ENCODE data around the gene CITED2.

CITED2 gene

DNA sequence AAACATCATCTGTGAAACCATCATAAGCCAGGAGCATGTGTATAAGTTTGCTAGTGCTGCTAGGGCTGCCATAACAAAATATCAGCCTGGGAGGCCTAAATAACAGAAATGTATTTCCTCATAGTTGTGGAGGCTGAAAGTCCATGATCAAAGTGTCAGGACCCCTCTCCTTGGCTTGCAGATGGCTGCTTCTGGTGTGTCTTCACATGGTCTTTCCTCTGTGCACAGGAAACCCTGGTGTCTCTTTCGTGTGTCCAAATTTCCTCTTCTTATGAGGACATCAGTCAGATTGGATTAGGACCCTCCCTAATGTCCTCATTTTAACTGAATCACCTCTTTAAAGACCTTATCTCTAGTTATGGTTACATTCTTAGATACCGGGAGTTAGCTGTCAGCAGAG lies 6.2 kb upstream of the CITED2 start:
- no peak for TF ChIP-seq ZFX (IDR thresholded peaks at IDR 0.05; ENCODE audit: borderline replicate concordance)
- TF ChIP-seq, protein P1, sequence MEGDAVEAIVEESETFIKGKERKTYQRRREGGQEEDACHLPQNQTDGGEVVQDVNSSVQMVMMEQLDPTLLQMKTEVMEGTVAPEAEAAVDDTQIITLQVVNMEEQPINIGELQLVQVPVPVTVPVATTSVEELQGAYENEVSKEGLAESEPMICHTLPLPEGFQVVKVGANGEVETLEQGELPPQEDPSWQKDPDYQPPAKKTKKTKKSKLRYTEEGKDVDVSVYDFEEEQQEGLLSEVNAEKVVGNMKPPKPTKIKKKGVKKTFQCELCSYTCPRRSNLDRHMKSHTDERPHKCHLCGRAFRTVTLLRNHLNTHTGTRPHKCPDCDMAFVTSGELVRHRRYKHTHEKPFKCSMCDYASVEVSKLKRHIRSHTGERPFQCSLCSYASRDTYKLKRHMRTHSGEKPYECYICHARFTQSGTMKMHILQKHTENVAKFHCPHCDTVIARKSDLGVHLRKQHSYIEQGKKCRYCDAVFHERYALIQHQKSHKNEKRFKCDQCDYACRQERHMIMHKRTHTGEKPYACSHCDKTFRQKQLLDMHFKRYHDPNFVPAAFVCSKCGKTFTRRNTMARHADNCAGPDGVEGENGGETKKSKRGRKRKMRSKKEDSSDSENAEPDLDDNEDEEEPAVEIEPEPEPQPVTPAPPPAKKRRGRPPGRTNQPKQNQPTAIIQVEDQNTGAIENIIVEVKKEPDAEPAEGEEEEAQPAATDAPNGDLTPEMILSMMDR (IDR thresholded peaks at IDR 0.05), result no peak
- no peak overlapping the region for H3K27ac ChIP-seq

DNA sequence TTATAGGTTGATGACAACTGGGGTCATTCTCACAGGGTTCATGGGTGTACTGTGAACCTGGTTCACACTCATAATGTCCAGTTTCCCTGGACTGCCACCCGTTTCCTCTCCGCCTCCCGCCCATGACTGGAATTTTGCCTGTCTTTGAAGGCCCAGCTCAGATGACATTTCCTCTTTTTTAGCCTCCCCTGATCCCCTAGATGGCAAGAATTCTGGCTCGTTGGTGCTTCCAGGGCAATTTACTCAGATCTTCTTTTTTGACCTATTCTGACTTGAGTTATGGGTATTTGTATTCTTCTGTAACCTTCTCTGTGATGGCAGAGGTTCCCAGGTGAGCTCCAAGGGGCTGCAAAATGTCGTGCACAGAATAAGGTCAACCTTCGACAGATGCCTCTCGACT lies 5.7 kb upstream of the CITED2 start:
- no peak overlapping the region for H3K27ac ChIP-seq
- TF ChIP-seq, protein P1 (IDR thresholded peaks at IDR 0.05), result no peak
- no peak for TF ChIP-seq ZFX (IDR thresholded peaks at IDR 0.05; ENCODE audit: borderline replicate concordance)

DNA sequence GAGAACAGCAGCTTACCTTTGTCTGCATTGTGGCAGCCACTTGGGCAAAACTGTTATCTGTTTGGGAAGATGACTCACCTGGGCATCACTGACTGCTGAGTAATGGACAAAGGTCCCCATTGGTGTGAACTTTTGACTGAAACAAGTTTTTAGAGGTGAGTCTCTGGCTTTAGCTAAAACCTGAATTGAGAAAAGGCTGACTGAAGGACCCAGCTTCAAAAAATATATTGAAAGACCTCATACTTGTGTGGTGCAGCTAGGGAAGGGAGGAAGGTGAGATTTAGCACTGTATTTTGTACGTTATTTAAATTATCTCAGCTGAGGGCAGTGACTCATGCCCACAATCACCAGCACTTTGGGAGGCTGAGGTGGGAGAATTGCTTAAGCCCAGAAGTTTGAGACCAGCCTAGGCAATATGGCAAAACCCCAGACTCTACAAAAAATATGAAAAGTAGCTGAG lies 4.5 kb upstream of the CITED2 start:
- TF ChIP-seq, protein P1 (IDR thresholded peaks at IDR 0.05), result no peak
- TF ChIP-seq ZFX (IDR thresholded peaks at IDR 0.05; ENCODE audit: borderline replicate concordance), result no peak
- H3K27ac ChIP-seq, result no peak overlapping the region

DNA sequence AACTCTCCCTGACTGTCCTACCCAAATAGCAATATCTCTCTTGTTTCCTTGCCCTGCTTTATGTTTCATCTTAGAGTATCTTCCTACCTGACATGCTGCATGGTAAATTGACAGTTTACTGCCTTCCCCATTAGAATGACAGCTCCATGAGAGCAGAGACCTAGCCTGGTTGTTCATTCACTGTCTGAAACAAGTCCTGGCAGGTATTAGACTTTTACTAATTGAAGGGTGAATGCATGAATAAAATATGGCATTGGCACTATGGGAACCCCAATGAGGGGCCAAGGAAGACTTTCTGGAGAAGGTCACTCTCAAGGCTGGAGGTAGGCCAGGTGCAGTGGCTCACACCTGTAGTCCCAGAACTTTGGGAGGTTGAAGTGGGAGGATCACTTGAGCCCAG lies 3.8 kb upstream of the CITED2 start:
- TF ChIP-seq, protein P1 (IDR thresholded peaks at IDR 0.05), result no peak
- no peak for TF ChIP-seq ZFX (IDR thresholded peaks at IDR 0.05; ENCODE audit: borderline replicate concordance)
- H3K27ac ChIP-seq, result no peak overlapping the region

DNA sequence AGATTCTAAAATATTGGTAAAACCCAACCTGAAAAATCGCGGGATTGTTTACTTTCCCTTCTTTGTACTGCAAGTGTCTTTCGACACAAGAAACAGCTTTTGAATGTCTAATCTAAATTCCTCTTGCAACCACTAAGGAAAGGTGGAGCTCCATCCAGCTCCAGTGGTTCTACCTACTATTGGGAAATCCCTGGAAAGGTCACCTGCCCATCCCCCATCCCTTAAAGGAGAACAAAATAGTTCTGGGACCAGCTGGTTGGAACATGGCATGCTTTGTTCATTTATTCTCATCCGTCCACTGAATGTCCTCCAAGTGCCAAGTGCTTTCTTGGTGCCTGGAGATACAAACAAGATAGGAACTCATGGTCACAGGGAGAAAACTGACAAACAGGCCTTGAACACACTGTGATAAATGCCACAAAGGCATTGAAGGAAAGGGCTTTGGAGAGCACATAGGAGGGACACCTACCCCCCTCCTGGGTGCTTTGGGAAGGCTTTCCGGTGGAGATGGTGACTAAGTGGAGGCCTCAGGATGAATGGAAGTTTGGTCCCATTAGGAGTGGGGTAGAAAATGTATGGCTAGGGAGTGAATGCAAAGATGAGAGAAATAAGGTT lies 2.3 kb upstream of the CITED2 start:
- TF ChIP-seq ZFX (IDR thresholded peaks at IDR 0.05; ENCODE audit: borderline replicate concordance), result no peak
- TF ChIP-seq, protein P1 (IDR thresholded peaks at IDR 0.05), result peak; percentile 35

DNA sequence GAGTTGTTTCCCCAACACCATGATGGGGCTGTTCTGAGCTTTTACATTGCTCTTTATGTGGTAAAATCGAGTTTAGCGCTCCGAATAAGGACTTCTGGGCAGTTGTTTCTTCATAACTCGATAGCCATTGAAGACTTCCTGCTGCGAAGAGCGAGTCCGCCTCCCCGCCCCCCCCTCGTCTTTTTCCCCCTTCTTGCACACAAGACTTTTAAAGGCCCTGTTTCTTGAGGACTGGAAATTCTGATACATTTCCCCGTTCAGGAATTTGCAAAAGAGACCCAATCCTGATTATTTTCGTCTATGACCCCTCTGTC lies 1.5 kb upstream of the CITED2 start:
- H3K27ac ChIP-seq, result peak overlapping the region; percentile 99
- TF ChIP-seq, protein P1 (IDR thresholded peaks at IDR 0.05), result no peak
- no peak for TF ChIP-seq ZFX (IDR thresholded peaks at IDR 0.05; ENCODE audit: borderline replicate concordance)

More for the DNA sequence above, 2.3 kb upstream of the CITED2 start:
- peak overlapping the region; percentile 99 for H3K27ac ChIP-seq

DNA sequence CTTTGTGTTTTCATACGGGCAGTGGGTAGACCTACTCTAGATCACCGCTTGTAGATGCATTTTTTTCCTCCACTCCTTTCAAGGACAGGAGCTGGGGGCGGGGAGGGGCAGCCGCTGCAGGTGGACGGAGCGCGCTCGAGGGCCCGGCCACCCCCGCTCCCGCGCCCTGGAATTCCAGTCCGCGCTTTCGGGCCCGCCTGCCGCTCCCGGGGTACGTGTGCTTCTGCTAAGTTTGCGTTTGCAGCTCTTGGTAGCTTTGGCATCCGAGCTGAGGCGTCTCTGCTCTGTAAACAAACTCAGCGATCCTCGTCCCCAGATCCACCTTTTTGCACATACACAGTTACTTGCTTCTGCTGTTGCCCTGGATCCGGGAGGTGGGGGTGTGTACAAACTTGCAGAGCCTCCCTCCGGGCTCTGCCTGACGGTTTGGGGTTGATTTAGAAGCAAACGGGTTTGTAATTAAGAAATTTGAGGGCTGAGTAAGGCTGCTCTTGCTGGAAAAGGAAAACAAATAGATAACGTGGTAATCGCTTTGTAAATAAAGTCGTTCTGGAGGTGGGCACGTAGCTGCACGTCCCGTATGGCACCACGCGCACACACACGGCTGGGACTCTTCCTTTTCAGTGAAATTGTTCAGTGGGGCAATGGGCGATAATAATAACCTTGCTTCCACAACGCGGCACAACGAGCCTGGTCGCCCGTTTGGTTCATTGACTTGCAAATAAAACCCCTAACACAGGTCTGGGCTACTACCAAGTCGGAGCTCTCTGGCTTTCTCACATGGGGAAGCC lies 973 bp upstream of the CITED2 start:
- no peak for TF ChIP-seq ZFX (IDR thresholded peaks at IDR 0.05; ENCODE audit: borderline replicate concordance)
- TF ChIP-seq, protein P1 (IDR thresholded peaks at IDR 0.05), result 0 out of 2 replicates have a peak, but pooled peaks have one; percentile 9
- H3K27ac ChIP-seq, result peak overlapping the region; percentile 99
